Breast epithelium (tissue), 3 donors: ENCODE results near the gene USP9Y.

Experiments used
- CTCF ChIP-seq, 3 donors: fragments of 450-650 bp; IDR thresholded peaks; one replicate each; pipeline ENCODE4 v1.5.1; 2016 to 2017; ENCODE audit warnings: antibody characterized with exemption in 3 of 3, mild to moderate bottlenecking in 3 of 3, moderate library complexity in 3 of 3
- POLR2A ChIP-seq: fragments of 450-650 bp; IDR thresholded peaks from one replicate; pipeline ENCODE4 v1.6.1; 2016; ENCODE audit warnings: antibody characterized with exemption, mild to moderate bottlenecking, moderate library complexity
- POLR2AphosphoS5 ChIP-seq, 3 donors: sonication (generic); formaldehyde crosslinking; IDR thresholded peaks; one replicate each; pipeline ENCODE4 v1.6.1; 2017; ENCODE audit warnings: antibody characterized with exemption in 3 of 3

- TF ChIP-seq CTCF (IDR thresholded peaks at IDR 0.05) (no peak), POLR2A (no peak), POLR2AphosphoS5 (IDR thresholded peaks at IDR 0.05) (no peak)
These were observed 14.3 kb downstream of the USP9Y start for GRCh38 chrY:12715376-12715775.
